Pancreas (tissue), 10 donors: ENCODE measurements around the gene MACROD2. TPM values are rescaled to one million over a fixed set of nuclear protein-coding genes. Genes with fewer than 3 reads are reported as not detected.

Experiments
- ATAC-seq, 4 donors: fragments of 200-7000 bp; cut with Tn5 transposase; one replicate each; pipeline versions ENCODE4 v1.8.0 to v1.9.1; 2020; ENCODE audit warnings: mild to moderate bottlenecking in 4 of 4, moderate library complexity in 4 of 4
- DNase-seq, 6 donors: peaks; one replicate each; pipeline ENCODE4 v3.0.0-alpha.2; 2020
- FAIRE-seq: peaks from 2 replicates; lab custom pipeline; 2012; peaks lifted over from hg19 to GRCh38; lab: Jason Lieb, UNC
- H3K27ac ChIP-seq, 4 donors: fragments of 200-600 bp; sonication (generic); 1 replicate in 3 of 4; 2 replicates in 1 of 4; pipeline versions ENCODE4 v1.5.0 to v1.8.0; 2020
- H3K27me3 ChIP-seq, 4 donors: fragments of 200-600 bp; one replicate each; pipeline ENCODE4 v1.8.0; 2021
- H3K36me3 ChIP-seq, 3 donors: fragments of 200-600 bp; sonication (generic) in 1 of 3; one replicate each; pipeline versions ENCODE4 v1.5.0 to v1.8.0; 2020 to 2021
- H3K4me1 ChIP-seq, 3 donors: fragments of 200-600 bp; one replicate each; pipeline ENCODE4 v1.8.0; 2021
- H3K4me3 ChIP-seq, 4 donors: fragments of 200-600 bp; sonication (generic) in 2 of 4; one replicate each; pipeline versions ENCODE4 v1.5.0 to v1.8.0; 2020 to 2021
- H3K9me3 ChIP-seq, 4 donors: fragments of 200-600 bp; one replicate each; pipeline ENCODE4 v1.8.0; 2021
- CTCF ChIP-seq, 4 donors: fragments of 200-600 bp; sonication (generic) in 3 of 4; IDR thresholded peaks; one replicate each; pipeline versions ENCODE4 v1.5.0 to v1.8.0; 2021; ENCODE audit warnings: antibody characterized with exemption in 4 of 4
- WGBS, 2 donors: extraction: QIAGEN DNeasy Blood & Tissue Kit; methylation state at CpG; one replicate each; pipeline ENCODE4 v1.1.7; 2013; 5-methylcytosine and 5-hydroxymethylcytosine counted together
- intact Hi-C, 3 donors: fragments of 100-400 bp; cut with DNase I; formaldehyde crosslinking; loops; one replicate each; pipeline versions ENCODE4 v1.11.1 to v1.14.2; 2022
- polyA plus RNA-seq, 2 donors: library from polyadenylated mRNA; stranded (reverse); fragments of 200-250 nt; gene quantifications; one replicate each; pipeline ENCODE4 v1.2.3, GENCODE V29; 2013
- total RNA-seq, 6 donors: library from RNA; stranded (reverse); fragmentation: NEBNext Ultra II Directional in 4 of 6; extraction: Animal tissue kit (Norgen Biotek cat#: 25700) in 4 of 6; gene quantifications; one replicate each; pipeline versions ENCODE4 v1.2.1 to v1.2.4, GENCODE V29; 2021 to 2023
- donor health status: healthy with polysubstance abuse.
- donor health status: DM: no; HTN: no; CAD: no; lungs with moderate emphysema.
- donor health status: DM: no; HTN: no; CAD: no.
- donor health status: control.
- donor health status: control.
- donor health status: Bipolar disorder and iron deficiency.
- donor health status: DM: yes; HTN: yes; CAD: no.
- donor health status: DM: no; HTN: no; CAD: no.
- donor health status: DM: no; HTN: no; CAD: no.
- donor health status: DM: yes; HTN: yes; CAD: no.

MACROD2 gene
- total and polyA plus RNA-seq, 8 donors: 1.7 to 4.9 (median 2.7) TPM

GRCh38 chr20:15603506-15603905 is 1608.2 kb downstream of the MACROD2 start:
- Histone ChIP-seq H3K27ac (no peak overlapping the region), H3K4me1 (no peaks in the 10 kb centered on the region), H3K27me3 (no peaks in the 10 kb centered on the region), H3K36me3 (no peaks in the 10 kb centered on the region), H3K9me3 (no peaks in the 10 kb centered on the region), H3K4me3 (no peak overlapping the region)
- DNase-seq (no peak), ATAC-seq (peak in 1 of 4 donors; percentile 24), FAIRE-seq (no peak)
- intact Hi-C loops: no loop called here
- TF ChIP-seq CTCF (IDR thresholded peaks at IDR 0.05): no peak

- FAIRE-seq (no peak), ATAC-seq (no peak), DNase-seq (no peak)
- Histone ChIP-seq H3K27me3 (no peaks in the 10 kb centered on the region), H3K27ac (no peak overlapping the region), H3K9me3 (no peaks in the 10 kb centered on the region), H3K4me3 (no peak overlapping the region), H3K36me3 (no peaks in the 10 kb centered on the region), H3K4me1 (no peaks in the 10 kb centered on the region)
- TF ChIP-seq CTCF (IDR thresholded peaks at IDR 0.05): no peak
- WGBS, 2 donors: 59 to 72% methylated on average over 4 of the region's 4 CpGs
- intact Hi-C loops: no loop called here
Observed at GRCh38 chr20:15603978-15604805, 1608.9 kb downstream of the MACROD2 start.

- WGBS, 2 donors: 69 to 76% methylated on average over 4 of the region's 4 CpGs
- no peak for TF ChIP-seq CTCF (IDR thresholded peaks at IDR 0.05)
- FAIRE-seq (no peak), ATAC-seq (no peak), DNase-seq (no peak)
- Histone ChIP-seq H3K9me3 (no peaks in the 10 kb centered on the region), H3K36me3 (no peaks in the 10 kb centered on the region), H3K4me3 (no peak overlapping the region), H3K4me1 (peaks cover 0 to 4% (median 0%) of the 10 kb centered on the region in 3 donors), H3K27ac (no peak overlapping the region), H3K27me3 (no peaks in the 10 kb centered on the region)
- intact Hi-C loops: no loop called here
Observed at GRCh38 chr20:15609921-15610320, 1614.6 kb downstream of the MACROD2 start.

- Histone ChIP-seq H3K27me3 (no peaks in the 10 kb centered on the region), H3K36me3 (no peaks in the 10 kb centered on the region), H3K27ac (no peak overlapping the region), H3K4me1 (peaks cover 0 to 4% (median 0%) of the 10 kb centered on the region in 3 donors), H3K4me3 (no peak overlapping the region), H3K9me3 (no peaks in the 10 kb centered on the region)
- no peak for TF ChIP-seq CTCF (IDR thresholded peaks at IDR 0.05)
- intact Hi-C loops: no loop called here
- WGBS, 2 donors: 68 to 74% methylated on average over 2 of the region's 2 CpGs
- FAIRE-seq (no peak), ATAC-seq (no peak), DNase-seq (no peak)
Observed at GRCh38 chr20:15610787-15611186, 1615.5 kb downstream of the MACROD2 start.

- ATAC-seq (no peak), DNase-seq (no peak), FAIRE-seq (no peak)
- WGBS, 2 donors: 95 to 100% methylated on average over 4 of the region's 4 CpGs
- Histone ChIP-seq H3K4me3 (no peak overlapping the region), H3K4me1 (peaks cover 0 to 4% (median 0%) of the 10 kb centered on the region in 3 donors), H3K9me3 (no peaks in the 10 kb centered on the region), H3K27me3 (no peaks in the 10 kb centered on the region), H3K36me3 (no peaks in the 10 kb centered on the region), H3K27ac (no peak overlapping the region)
- TF ChIP-seq CTCF (IDR thresholded peaks at IDR 0.05): no peak
- intact Hi-C loops: no loop called here
Observed at GRCh38 chr20:15611541-15611940, 1616.2 kb downstream of the MACROD2 start.
